CD1c-positive myeloid dendritic cell (primary cell): Measurements from ENCODE around the gene TSPEAR.

Experiments
- DNase-seq: peaks from one replicate; pipeline ENCODE4 v3.0.0-alpha.2; 2016; ENCODE audit errors: extremely low spot score

The TSPEAR gene

GRCh38 chr21:44740742-44741141, 29.4 kb upstream of the TSPEAR start:
- no peak for DNase-seq

GRCh38 chr21:44739316-44739715, 27.9 kb upstream of the TSPEAR start:
- no peak for DNase-seq

GRCh38 chr21:44738621-44739020, 27.2 kb upstream of the TSPEAR start:
- DNase-seq, result no peak

- DNase-seq, result no peak
These were observed 26.5 kb upstream of the TSPEAR start for GRCh38 chr21:44737706-44738354.

GRCh38 chr21:44736291-44737004, 25.1 kb upstream of the TSPEAR start:
- no peak for DNase-seq

- DNase-seq, result no peak
These were observed 24.4 kb upstream of the TSPEAR start for GRCh38 chr21:44735821-44736220.

- DNase-seq, result no peak
These were observed 23.5 kb upstream of the TSPEAR start for GRCh38 chr21:44734841-44735240.

- no peak for DNase-seq
These were observed 22.8 kb upstream of the TSPEAR start for GRCh38 chr21:44734026-44734745.

- DNase-seq, result no peak
These were observed 21.6 kb upstream of the TSPEAR start for GRCh38 chr21:44732956-44733355.

- DNase-seq, result no peak
These were observed 20.9 kb upstream of the TSPEAR start for GRCh38 chr21:44732263-44732662.

- peak; percentile 31 for DNase-seq
These were observed 19.7 kb upstream of the TSPEAR start for GRCh38 chr21:44730951-44731579.

GRCh38 chr21:44730028-44730395, 18.6 kb upstream of the TSPEAR start:
- no peak for DNase-seq

GRCh38 chr21:44729336-44730027, 18.1 kb upstream of the TSPEAR start:
- DNase-seq, result no peak

- no peak for DNase-seq
These were observed 17.3 kb upstream of the TSPEAR start for GRCh38 chr21:44728716-44729115.

GRCh38 chr21:44727757-44728156, 16.4 kb upstream of the TSPEAR start:
- DNase-seq, result no peak

- no peak for DNase-seq
These were observed 15.9 kb upstream of the TSPEAR start for GRCh38 chr21:44727321-44727720.

- DNase-seq, result no peak
These were observed 15.5 kb upstream of the TSPEAR start for GRCh38 chr21:44726826-44727225.

GRCh38 chr21:44724926-44725325, 13.6 kb upstream of the TSPEAR start:
- DNase-seq, result no peak

- no peak for DNase-seq
These were observed 12.8 kb upstream of the TSPEAR start for GRCh38 chr21:44724196-44724595.

- peak; percentile 22 for DNase-seq
These were observed 12.1 kb upstream of the TSPEAR start for GRCh38 chr21:44723177-44724131.

- no peak for DNase-seq
These were observed 11.4 kb upstream of the TSPEAR start for GRCh38 chr21:44722731-44723130.
